Heart left ventricle (tissue), 16 donors: Measurements from ENCODE around the gene CYP46A1. TPM values are rescaled to one million over a fixed set of nuclear protein-coding genes. Genes with fewer than 3 reads are reported as not detected.

Source experiments
- ATAC-seq, 4 donors: fragments of 200-7000 bp; cut with Tn5 transposase; one replicate each; pipeline ENCODE4 v1.9.1; 2020 to 2022; ENCODE audit warnings: moderate library complexity in 4 of 4, mild to moderate bottlenecking in 3 of 4, moderate number of reproducible peaks in 1 of 4
- DNase-seq, 5 donors: peaks; one replicate each; pipeline ENCODE4 v3.0.0-alpha.2; 2020
- H3K27ac ChIP-seq, 12 donors: fragments of 200-600 bp; sonication (generic) in 4 of 12; one replicate each; pipeline versions ENCODE4 v1.5.0 to v1.8.0; 2016 to 2022; ENCODE audit warnings: mild to moderate bottlenecking in 2 of 12
- H3K27me3 ChIP-seq, 9 donors: fragments of 200-600 bp; sonication (generic) in 2 of 9; one replicate each; pipeline versions ENCODE4 v1.5.1 to v1.8.0; 2016 to 2022; ENCODE audit warnings: mild to moderate bottlenecking in 3 of 9
- H3K36me3 ChIP-seq, 9 donors: fragments of 200-600 bp; sonication (generic) in 2 of 9; one replicate each; pipeline versions ENCODE4 v1.5.0 to v1.8.0; 2018 to 2022; ENCODE audit warnings: mild to moderate bottlenecking in 2 of 9
- H3K4me1 ChIP-seq, 12 donors: fragments of 200-600 bp; sonication (generic) in 4 of 12; one replicate each; pipeline versions ENCODE4 v1.5.0 to v1.8.0; 2016 to 2022; ENCODE audit warnings: mild to moderate bottlenecking in 3 of 12
- H3K4me3 ChIP-seq, 12 donors: fragments of 200-600 bp; sonication (generic) in 4 of 12; one replicate each; pipeline versions ENCODE4 v1.5.0 to v1.8.0; 2017 to 2022; ENCODE audit warnings: mild to moderate bottlenecking in 9 of 12, moderate library complexity in 4 of 12
- H3K9me3 ChIP-seq, 12 donors: fragments of 200-600 bp; sonication (generic) in 4 of 12; one replicate each; pipeline versions ENCODE4 v1.5.0 to v1.8.0; 2016 to 2022; ENCODE audit warnings: mild to moderate bottlenecking in 1 of 12
- CTCF ChIP-seq, 12 donors: fragments of 200-600 bp; sonication (generic) in 4 of 12; IDR thresholded peaks; one replicate each; pipeline versions ENCODE4 v1.5.0 to v1.8.0; 2018 to 2022; ENCODE audit warnings: antibody characterized with exemption in 12 of 12, mild to moderate bottlenecking in 5 of 12
- POLR2A ChIP-seq, 2 donors: fragments of 450-650 bp; IDR thresholded peaks; one replicate each; pipeline ENCODE4 v1.6.1; 2017; ENCODE audit warnings: antibody characterized with exemption in 2 of 2, mild to moderate bottlenecking in 2 of 2, moderate library complexity in 2 of 2
- WGBS, 4 donors: extraction: QIAGEN DNeasy Blood & Tissue Kit in 2 of 4; methylation state at CpG; one replicate each; pipeline versions ENCODE4 v1.1.5 to v1.1.7; 2013 to 2018; 5-methylcytosine and 5-hydroxymethylcytosine counted together
- intact Hi-C, 10 donors: fragments of 100-400 bp; cut with DNase I; formaldehyde crosslinking; loops; one replicate each; pipeline versions ENCODE4 v1.11.1 to v1.14.2; 2022
- polyA plus RNA-seq, 2 donors: library from polyadenylated mRNA; stranded (reverse); fragments of 200-250 nt; gene quantifications; one replicate each; pipeline ENCODE4 v1.2.3, GENCODE V29; 2013
- total RNA-seq, 9 donors: library from RNA; depleted of rRNA in 2 of 9; stranded (reverse); fragments of >200 nt in 2 of 9; fragmentation: NEBNext Ultra II Directional in 3 of 9; extraction: Animal tissue kit (Norgen Biotek cat#: 25700) in 3 of 9; gene quantifications; one replicate each; pipeline versions ENCODE4 v1.1.0 to v1.2.4, GENCODE V29; 2016 to 2023
- donor health status: ischemic (EF 13 %, LVEDD 7.1; RV severe dilation, severe dysfunction).
- donor health status: healthy with polysubstance abuse.
- donor health status: DM: no; HTN: yes; CAD: no.
- donor health status: DM: no; HTN: no; CAD: no.
- donor health status: ischemic (EF 25% LVEDD 6.9; RV normal size, moderate dysfunction).
- donor health status: ischemic (EF 25% LVEDD 5.7; RV mildly dilated, moderate dysfunction).
- donor health status: healthy.
- donor health status: DM: yes; HTN: yes; CAD: no.
- donor health status: ischemic (EF 35%, LVEDD 5.7; RV mildly dilated, moderate dysfunction).
- donor health status: nonischemic (EF 11% LVEDD 7.7; RV severe dilation, severe dysfunction).
- donor health status: DM: yes; HTN: yes; CAD: no.
- donor health status: PGD.
- donor health status: ischemic (EF 29% LVEDD 5.4; RV normal size, mild dysfunction).
- donor health status: nonischemic (EF 23%, LVEDD 6.1; RV moderate dilation, normal function).

CYP46A1 gene
- total and polyA plus RNA-seq, 11 donors: 1.5 to 8.0 (median 3.4) TPM

- 73 to 81% (median 77%) methylated on average over 6 of the region's 6 CpGs for WGBS, 4 donors
- H3K27ac ChIP-seq: peak overlapping the region in 4 of 12 donors; percentile 38 to 79 (median 47)
- ATAC-seq (no peak), DNase-seq (peak in 1 of 5 donors; percentile 14)
- peaks cover 0 to 76% (median 37%) of the 10 kb centered on the region in 12 donors for H3K4me1 ChIP-seq
- no peak overlapping the region for H3K4me3 ChIP-seq
- no peaks in the 10 kb centered on the region for H3K36me3 ChIP-seq
- TF ChIP-seq CTCF (IDR thresholded peaks at IDR 0.05) (no peak), POLR2A (IDR thresholded peaks at IDR 0.05) (no peak)
- peaks cover 0 to 15% (median 0%) of the 10 kb centered on the region in 9 donors for H3K27me3 ChIP-seq
- intact Hi-C loops: loop anchor here in 3 of 10 donors (2.0 to 10.0 kb wide), 3 partner anchors 59 to 62 kb away; partner anchors contain the start of gene EML1 (in 3 of the 3)
- no peaks in the 10 kb centered on the region for H3K9me3 ChIP-seq
Measured at GRCh38 chr14:99733211-99733539, 49.1 kb downstream of the CYP46A1 start.

- 58 to 73% (median 61%) methylated on average over 15 to 26 of the region's 26 CpGs for WGBS, 4 donors
- intact Hi-C loops: loop anchor here in 3 of 10 donors (2.0 to 10.0 kb wide), 3 partner anchors 59 to 61 kb away; partner anchors contain the start of gene EML1 (in 3 of the 3)
- TF ChIP-seq POLR2A (IDR thresholded peaks at IDR 0.05) (no peak), CTCF (IDR thresholded peaks at IDR 0.05) (no peak)
- Histone ChIP-seq H3K27ac (peak overlapping the region in 11 of 12 donors; percentile 20 to 85 (median 56)), H3K4me1 (peaks cover 0 to 82% (median 40%) of the 10 kb centered on the region in 12 donors), H3K9me3 (no peaks in the 10 kb centered on the region), H3K36me3 (no peaks in the 10 kb centered on the region), H3K27me3 (peaks cover 0 to 16% (median 0%) of the 10 kb centered on the region in 9 donors), H3K4me3 (no peak overlapping the region)
- DNase-seq (peak; percentile 40 to 72 (median 69)), ATAC-seq (no peak)
Measured at GRCh38 chr14:99733540-99734405, 49.7 kb downstream of the CYP46A1 start.

- 71 to 81% (median 80%) methylated on average over 15 to 18 of the region's 18 CpGs for WGBS, 4 donors
- Histone ChIP-seq H3K27me3 (peaks cover 0 to 16% (median 0%) of the 10 kb centered on the region in 9 donors), H3K4me3 (no peak overlapping the region), H3K4me1 (peaks cover 0 to 88% (median 44%) of the 10 kb centered on the region in 12 donors), H3K27ac (peak overlapping the region in 11 of 12 donors; percentile 20 to 85 (median 56)), H3K9me3 (no peaks in the 10 kb centered on the region), H3K36me3 (no peaks in the 10 kb centered on the region)
- ATAC-seq (no peak), DNase-seq (peak; percentile 12 to 38 (median 26))
- TF ChIP-seq CTCF (IDR thresholded peaks at IDR 0.05): no peak
- no peak for TF ChIP-seq POLR2A (IDR thresholded peaks at IDR 0.05)
- intact Hi-C loops: loop anchor here in 5 of 10 donors (5.0 to 10.0 kb wide), 2 partner anchors 58 to 60 kb away; partner anchors contain the start of gene EML1 (in 5 of the 5)
Measured at GRCh38 chr14:99734406-99735051, 50.4 kb downstream of the CYP46A1 start.
